ENCODE measurements around the gene PNPLA7. TPM values are rescaled to one million over a fixed set of nuclear protein-coding genes. Genes with fewer than 3 reads are reported as not detected.
A peak's percentile ranks its signal among the peaks of the same experiment; 100 is the strongest.

Gene PNPLA7
- total and polyA plus RNA-seq, 8 donors, result 3.5 to 51.3 (median 16.6) TPM

DNA sequence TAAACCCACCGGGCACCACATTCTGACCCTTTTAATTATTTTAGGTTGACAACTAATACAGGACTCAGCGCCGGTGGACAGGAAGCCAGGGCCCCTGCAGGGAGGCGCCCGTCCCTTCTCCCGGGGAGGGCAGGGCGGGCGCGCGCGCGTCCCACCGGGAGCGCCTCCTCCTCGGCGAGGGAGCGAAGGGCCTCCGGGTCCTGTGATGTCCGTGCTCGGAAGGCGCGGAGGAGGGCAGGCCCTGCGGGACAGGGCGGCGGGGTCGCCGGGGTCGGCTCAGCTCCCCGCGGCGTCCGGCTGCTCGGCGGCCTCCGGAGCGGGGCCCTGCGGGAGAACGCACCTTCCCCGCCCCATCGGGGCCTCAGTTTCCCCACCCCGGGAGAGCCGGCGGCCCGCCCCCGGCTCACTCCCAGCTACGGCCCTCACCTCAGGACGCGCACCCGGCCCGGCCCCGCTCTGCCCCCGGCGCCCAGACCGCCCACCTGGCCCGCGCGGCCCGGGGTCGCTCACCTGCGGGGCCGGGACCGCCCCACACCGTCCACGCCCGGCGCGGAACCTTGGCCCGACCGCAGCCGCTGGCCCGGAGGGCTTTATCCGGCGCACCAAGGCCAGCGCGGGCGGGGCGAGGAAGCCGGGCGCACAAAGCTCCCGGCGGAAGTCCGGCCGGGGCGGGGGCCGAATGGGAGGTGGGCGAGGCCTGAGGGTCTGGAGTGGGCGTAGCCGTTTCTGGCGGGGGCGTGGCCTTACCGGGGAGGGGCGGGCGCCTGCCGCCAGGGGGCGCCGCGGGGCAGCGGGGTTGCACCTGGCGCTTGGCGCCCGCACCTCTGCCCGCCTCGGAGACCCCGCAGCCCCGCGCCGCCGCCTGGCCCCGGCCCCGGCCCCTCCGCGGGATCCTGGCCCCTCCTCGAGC is 127.3 kb downstream of the PNPLA7 start, which contains the start of the genes EXD3 and NOXA1:
Gene EXD3, minus strand, starts transcription at position 559 of the 910 bp plus-strand sequence. CDS start 27,805 bp downstream, outside the sequence.
Gene NOXA1, plus strand, starts transcription at position 790 of the 910 bp plus-strand sequence. CDS start 137 bp downstream, outside the sequence.
- peaks cover 17 to 52% (median 42%) of the 10 kb centered on the region in 4 donors for H3K4me1 ChIP-seq
- no peaks in the 10 kb centered on the region for H3K9me3 ChIP-seq
- intact Hi-C loops (cut with DNase I; ENCODE audit: low total_unique reads), result no loop called here
- H3K27me3 ChIP-seq, result no peaks in the 10 kb centered on the region
- TF ChIP-seq POLR2A (IDR thresholded peaks at IDR 0.05) (no peak), POLR2AphosphoS5 (IDR thresholded peaks at IDR 0.05) (peak; percentile 65 to 91 (median 77)), CTCF (IDR thresholded peaks at IDR 0.05) (peak in 4 of 7 experiments; percentile 52 to 96 (median 66)), EP300 (IDR thresholded peaks at IDR 0.05) (no peak)
- H3K4me3 ChIP-seq, result peak within 1 kb of the TSS; percentile 88 to 99 (median 96)
- peak within 1 kb of the TSS; percentile 91 to 95 (median 92) for H3K27ac ChIP-seq
- WGBS, 5 donors, result 0 to 1% (median 0%) methylated on average over 31 to 113 of the region's 113 CpGs
- peaks cover 0 to 2% (median 0%) of the 10 kb centered on the region in 4 donors for H3K36me3 ChIP-seq
- DNase-seq, result peak; percentile 96 to 97

- 2 to 7% (median 3%) methylated on average over 11 of the region's 11 CpGs for WGBS, 5 donors
- DNase-seq, result no peak
- Histone ChIP-seq H3K9me3 (no peaks in the 10 kb centered on the region), H3K36me3 (peaks cover 0 to 10% (median 3%) of the 10 kb centered on the region in 4 donors), H3K27ac (peak overlapping the region; percentile 80 to 95 (median 90)), H3K27me3 (no peaks in the 10 kb centered on the region), H3K4me1 (peaks cover 17 to 57% (median 45%) of the 10 kb centered on the region in 4 donors), H3K4me3 (peak overlapping the region; percentile 88 to 99 (median 96))
- TF ChIP-seq POLR2A (IDR thresholded peaks at IDR 0.05) (no peak), POLR2AphosphoS5 (IDR thresholded peaks at IDR 0.05) (no peak)
- intact Hi-C loops (cut with DNase I; ENCODE audit: low total_unique reads), result no loop called here
Measured at GRCh38 chr9:137421838-137422603, 128.2 kb downstream of the PNPLA7 start.

DNA sequence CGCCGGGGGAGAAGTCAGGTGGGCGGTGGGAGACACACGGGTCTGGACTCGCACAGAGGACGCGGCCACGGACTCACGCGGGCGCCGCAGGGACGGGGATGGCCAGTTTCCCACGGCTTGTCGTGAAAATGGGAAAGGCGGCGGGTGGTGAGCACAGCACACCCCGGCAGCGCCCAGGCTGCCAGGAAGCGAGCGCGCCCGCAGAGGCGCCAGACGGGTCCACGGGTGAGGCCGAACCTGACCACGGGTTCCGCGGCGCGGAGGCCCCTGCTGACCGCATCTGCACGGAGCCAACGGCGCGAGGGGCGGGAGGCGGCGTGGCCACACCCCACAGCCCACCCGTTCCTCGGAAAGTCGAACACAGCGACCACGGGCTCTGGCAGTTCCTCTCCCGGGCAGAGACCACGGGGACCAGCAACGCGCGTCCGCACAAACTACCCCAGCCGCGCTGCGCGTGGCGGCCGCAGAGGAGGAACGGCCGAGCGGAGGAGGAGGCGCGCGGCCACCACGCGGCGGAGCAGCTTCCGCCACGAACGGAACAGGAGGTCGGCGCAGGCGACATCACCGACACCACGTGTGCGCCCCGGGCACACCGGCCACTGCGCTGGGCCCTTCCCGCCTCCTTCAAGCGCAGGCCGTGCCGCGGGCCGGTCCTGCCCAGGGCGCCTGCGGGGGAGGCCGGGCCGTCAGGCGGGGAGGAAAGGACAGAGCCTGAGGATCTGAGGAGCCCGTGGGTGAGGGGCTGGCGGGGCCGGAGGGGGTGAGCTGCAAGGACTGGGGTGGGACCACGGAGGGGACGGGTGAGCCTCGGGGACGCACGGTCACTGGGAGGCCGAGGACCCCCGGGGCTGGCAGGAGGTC is 132.8 kb downstream of the PNPLA7 start:
- peaks cover 0 to 10% (median 5%) of the 10 kb centered on the region in 4 donors for H3K36me3 ChIP-seq
- H3K9me3 ChIP-seq, result no peaks in the 10 kb centered on the region
- H3K4me1 ChIP-seq, result peaks cover 7 to 50% (median 37%) of the 10 kb centered on the region in 4 donors
- TF ChIP-seq POLR2A (IDR thresholded peaks at IDR 0.05) (no peak), EP300 (IDR thresholded peaks at IDR 0.05) (no peak), CTCF (IDR thresholded peaks at IDR 0.05) (no peak), POLR2AphosphoS5 (IDR thresholded peaks at IDR 0.05) (no peak)
- no peak for DNase-seq
- H3K4me3 ChIP-seq, result peak overlapping the region in 3 of 4 donors; percentile 28 to 41 (median 32)
- WGBS, 5 donors, result 67 to 92% (median 83%) methylated on average over 78 to 99 of the region's 99 CpGs
- no peaks in the 10 kb centered on the region for H3K27me3 ChIP-seq
- H3K27ac ChIP-seq, result peak overlapping the region in 2 of 5 donors; percentile 42 to 66
- intact Hi-C loops (cut with DNase I; ENCODE audit: low total_unique reads), result no loop called here

- Histone ChIP-seq H3K27ac (peak overlapping the region in 2 of 5 donors; percentile 42 to 66), H3K4me1 (peaks cover 7 to 50% (median 37%) of the 10 kb centered on the region in 4 donors), H3K4me3 (peak overlapping the region in 3 of 4 donors; percentile 28 to 41 (median 32)), H3K9me3 (no peaks in the 10 kb centered on the region), H3K36me3 (peaks cover 0 to 10% (median 5%) of the 10 kb centered on the region in 4 donors), H3K27me3 (peaks cover 0 to 3% (median 0%) of the 10 kb centered on the region in 3 donors)
- intact Hi-C loops (cut with DNase I; ENCODE audit: low total_unique reads), result no loop called here
- TF ChIP-seq POLR2A (IDR thresholded peaks at IDR 0.05) (no peak), EP300 (IDR thresholded peaks at IDR 0.05) (no peak), CTCF (IDR thresholded peaks at IDR 0.05) (no peak), POLR2AphosphoS5 (IDR thresholded peaks at IDR 0.05) (no peak)
- no peak for DNase-seq
- WGBS, 5 donors, result 88 to 94% (median 93%) methylated on average over 21 to 45 of the region's 45 CpGs
Measured at GRCh38 chr9:137416563-137417151, 133.5 kb downstream of the PNPLA7 start.

All from stomach (tissue), 9 donors.